ENCODE results near the gene FAM162B.
A peak's percentile ranks its signal among the peaks of the same experiment; 100 is the strongest.
"Not testable (repeated sequence)": the region's sequence is repeated elsewhere in the genome, so short reads cannot be mapped to it uniquely, and the experiment has no call there.

FAM162B gene

DNA sequence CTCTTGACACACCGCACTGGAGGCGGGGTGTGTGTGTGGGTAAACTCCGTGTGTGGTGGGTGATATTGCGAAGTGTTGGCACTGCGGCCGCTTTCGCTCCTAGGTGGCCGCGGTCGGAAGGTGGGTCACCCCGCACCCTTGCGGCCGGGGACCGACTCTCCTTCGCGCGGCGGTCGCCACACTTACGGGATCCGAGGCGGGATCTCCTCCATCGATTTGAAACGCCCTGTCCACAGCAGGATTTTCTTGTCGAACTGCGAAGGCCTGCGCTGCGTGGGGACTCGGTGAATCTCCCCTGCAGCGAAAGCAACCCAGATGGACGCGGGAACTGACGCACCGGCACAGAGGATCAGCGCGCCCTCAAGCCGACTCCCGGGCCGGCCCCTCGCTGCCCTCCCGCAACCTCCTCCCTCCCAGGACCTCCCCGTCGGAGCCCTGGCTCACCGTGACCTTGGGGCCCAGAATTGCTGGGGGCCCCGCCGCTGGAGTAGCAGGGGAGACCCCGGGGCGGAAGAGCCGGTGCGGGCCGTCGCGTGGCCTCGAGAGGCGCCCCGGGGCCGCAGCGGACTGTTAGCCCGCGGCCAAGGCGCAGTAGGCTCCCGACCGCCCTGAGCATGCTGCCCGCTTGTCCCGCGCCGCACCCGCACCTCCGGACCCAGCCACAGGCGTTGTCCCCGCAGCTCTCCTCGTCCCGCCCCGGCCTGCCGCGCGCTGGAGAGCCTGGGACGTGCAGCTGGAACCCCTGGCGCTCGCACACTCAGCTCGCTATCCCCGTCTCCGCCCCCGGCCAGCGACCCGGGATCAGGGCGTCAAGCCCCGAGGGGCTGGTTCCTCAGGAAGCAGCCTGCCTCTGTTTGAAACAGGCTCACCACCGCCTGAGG, at the start of gene FAM162B:
TSS of gene FAM162B (minus strand) at position 759 of the 881 bp plus-strand sequence. CDS start at position 616, 143 bp downstream.
- DNase-seq, result peak in 1 of 2 experiments; percentile 31

DNA sequence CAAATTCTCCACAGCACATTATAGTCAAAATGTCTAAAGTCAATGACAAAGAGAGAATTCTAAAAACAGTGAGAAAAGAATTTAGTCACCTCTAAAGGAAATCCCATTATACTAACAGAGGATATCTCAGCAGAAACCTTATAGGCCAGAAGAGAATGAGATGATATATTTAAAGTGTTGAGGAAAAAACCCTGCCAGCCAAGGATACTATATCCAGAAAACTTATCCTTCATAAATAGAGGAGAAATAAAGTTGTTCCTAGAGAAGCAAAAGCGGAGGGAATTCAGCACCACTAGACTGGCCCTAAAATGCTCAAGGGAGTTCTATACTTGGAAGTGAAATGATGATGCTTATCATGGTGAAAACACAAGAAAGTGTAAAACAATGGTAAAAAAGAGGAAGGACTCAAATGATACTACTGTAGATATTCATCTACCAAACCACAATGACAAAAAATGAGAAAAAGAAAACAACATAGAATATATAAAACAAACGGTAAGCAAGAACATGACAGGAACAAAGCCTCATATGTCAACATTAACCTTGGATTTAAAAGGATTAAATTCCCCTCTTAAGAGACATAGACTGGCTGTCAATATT, 46.6 kb upstream of the FAM162B start:
- no peak for DNase-seq

DNA sequence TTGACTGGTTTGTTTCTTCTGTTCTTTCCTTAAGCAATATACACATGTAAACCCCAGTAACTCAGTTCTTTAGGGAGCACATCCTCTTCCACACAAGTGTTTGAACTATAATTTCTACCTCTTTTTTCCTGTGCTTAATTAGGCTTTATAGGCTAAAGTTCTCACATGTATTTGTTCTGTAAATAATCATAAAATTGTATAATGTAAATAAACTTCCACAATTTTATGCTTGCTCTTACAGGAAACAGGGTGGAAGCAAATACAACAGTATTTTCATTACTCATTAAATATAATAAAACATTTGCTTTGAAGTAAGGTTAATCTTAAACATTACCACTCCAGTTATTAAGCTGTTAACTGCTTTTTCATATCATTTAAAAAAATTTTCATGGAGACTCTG, 36.5 kb upstream of the FAM162B start:
- no peak for DNase-seq

DNA sequence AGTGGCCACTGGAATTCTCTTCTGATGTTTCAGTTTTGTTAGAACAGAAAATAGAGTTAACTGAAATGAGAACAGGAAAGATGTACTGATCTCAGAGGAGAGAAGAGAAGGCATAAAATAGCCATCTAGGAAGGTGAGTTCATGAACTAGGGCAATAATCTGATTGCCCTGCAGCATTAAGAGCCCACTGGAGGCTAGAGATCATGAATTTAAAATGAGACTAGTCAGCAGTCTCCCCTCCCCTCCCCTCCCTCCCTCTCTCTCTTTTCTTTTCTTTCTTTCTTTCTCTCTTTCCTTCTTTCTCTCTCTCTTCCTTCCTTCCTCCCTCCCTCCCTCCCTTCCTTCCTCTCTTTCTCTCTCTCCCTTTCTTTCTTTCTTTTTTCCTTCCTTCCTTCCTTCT, 34.4 kb upstream of the FAM162B start:
- no peak for DNase-seq

- DNase-seq, result no peak
These were observed 32.1 kb upstream of the FAM162B start for GRCh38 chr6:116797585-116797984.

DNA sequence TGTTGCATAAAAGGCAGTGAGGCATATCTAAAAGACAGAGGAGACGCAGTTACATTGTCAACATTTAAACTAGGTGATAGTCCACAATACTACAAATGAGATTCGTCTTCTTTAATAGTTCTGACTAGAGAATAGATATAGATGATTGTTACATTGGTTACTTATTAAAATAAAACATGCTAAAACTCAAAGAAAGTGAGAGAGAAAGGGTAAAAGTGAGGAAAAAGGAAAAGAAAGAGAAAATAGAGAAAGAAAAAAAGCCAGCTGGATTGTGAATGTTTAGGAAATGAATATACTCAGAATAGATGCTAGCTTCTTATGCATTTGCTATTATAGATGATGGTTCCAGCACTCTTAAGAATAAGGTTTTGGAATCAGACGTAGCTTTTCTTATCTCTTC, 27.7 kb upstream of the FAM162B start:
- no peak for DNase-seq

GRCh38 chr6:116783852-116784251, 18.3 kb upstream of the FAM162B start:
- DNase-seq, result no peak

DNA sequence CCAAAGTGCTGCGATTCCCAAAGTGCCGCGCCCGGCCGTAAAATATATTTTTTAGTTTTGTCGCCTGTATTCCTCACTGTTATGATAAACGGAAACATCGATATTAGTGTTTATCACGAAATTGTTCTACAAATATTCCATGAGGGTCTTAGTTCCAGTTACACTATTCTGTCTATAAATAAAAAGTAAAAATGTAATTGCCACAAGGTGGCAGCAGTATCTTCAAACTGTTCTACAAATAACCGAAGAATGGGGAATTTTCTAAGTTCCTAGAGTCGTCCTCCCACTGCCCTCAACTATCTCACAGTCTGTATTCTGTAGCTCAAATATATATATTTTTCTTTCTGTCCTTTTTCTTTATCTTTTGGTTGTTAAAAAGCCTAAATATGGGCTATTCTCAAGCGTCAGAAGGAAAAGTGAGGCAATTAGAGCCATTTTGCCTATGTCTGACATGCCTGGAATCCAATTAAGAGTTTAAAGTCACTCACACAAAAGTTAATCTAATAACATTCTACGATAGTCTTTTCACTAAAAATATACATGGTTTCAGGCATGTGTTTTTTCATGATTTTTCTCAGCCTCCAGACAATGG, 14.2 kb upstream of the FAM162B start:
- peak in 1 of 2 experiments; percentile 47 for DNase-seq

DNA sequence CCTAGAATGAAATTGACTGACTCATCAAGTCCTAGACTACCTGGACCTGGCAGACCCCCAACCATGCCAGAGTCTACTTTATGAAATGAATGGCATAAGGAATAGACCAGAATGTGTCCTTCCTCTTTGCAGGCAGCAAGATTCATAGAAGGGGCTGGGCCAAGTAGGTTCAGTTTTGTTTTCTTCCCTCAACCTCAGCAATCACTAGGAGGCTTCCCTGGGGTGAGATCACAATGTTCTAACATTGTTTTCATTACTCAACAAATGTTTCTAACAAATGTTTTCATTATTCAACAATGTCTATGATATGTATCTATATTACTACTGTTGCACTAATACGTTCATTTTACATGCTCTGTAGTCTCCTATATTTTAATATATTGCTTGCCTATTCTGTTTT, 8.4 kb upstream of the FAM162B start:
- no peak for DNase-seq

- no peak for DNase-seq
These were observed 6.9 kb upstream of the FAM162B start for GRCh38 chr6:116772450-116772849.

GRCh38 chr6:116767715-116768114, 2.2 kb upstream of the FAM162B start:
- DNase-seq, result no peak

- no peak for DNase-seq
These were observed 1.1 kb upstream of the FAM162B start for GRCh38 chr6:116766506-116767176.

DNA sequence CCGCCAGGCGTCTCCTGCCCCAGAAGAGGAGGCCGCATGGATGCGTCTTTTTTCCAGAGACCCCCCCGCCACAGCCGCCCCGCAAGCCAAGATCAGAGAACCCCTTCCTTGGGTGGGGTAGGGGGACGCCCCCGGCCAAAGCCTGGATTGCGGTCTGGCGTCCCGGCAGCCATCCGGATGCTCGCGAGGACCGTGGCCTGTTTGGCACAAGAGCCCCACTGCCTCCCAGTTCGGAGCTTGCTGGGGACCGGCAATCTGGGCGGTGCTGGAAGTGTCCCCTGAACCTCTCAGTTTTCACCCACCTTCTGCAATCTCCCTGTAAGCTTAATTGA, 924 bp downstream of the FAM162B start:
- DNase-seq, result no peak

DNA sequence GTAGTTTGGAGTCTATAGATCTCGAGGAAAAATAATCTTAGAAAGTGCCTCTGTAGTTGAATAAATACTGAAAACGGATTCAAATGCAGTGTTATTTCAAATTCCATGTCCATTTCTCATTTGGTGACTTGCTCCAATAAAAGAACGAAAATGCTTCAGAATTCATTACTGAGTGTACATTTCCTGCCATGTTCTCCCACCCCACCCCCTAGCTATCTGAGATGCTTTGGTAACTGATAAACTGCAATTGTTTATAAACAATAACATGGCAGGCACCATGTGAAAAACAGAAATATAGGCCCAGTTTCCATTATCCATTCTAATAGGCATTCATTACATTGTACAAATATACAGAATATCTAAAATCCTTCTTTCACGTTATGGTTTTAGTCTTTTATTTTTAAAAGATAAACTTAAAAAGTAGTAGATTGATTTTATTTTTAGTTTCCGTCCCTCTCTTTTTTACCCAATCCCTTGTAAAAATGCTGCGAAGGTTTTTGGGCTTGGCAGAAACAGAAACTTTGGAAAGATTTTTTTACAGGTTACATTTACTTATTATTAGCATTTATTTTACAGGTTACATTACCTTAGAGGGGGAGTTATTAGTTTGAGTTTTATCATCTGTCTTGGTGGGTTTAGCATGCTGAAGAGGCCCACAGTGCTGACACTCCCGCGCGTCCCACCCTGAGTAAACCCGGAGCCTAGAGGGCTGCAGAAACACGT, 1.5 kb downstream of the FAM162B start:
- DNase-seq, result no peak

DNA sequence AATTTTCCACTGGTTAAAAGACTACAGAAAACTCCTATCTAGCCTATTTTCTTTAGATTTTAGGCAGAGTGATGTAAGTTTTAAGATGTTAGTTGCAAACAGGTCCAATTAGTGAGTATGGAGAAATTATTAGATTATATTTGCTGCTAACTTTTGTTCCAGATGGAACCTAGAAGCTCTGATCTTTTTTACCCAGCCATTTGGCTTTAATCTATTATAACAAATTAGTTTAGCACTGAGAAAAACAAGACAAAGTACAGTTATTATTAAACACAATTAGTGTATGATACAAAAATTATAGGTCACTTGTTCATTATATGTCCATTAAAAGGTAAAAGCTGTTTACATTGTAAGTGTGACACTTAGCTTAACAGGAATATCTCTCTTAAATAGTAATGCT, 2.5 kb downstream of the FAM162B start:
- no peak for DNase-seq

DNA sequence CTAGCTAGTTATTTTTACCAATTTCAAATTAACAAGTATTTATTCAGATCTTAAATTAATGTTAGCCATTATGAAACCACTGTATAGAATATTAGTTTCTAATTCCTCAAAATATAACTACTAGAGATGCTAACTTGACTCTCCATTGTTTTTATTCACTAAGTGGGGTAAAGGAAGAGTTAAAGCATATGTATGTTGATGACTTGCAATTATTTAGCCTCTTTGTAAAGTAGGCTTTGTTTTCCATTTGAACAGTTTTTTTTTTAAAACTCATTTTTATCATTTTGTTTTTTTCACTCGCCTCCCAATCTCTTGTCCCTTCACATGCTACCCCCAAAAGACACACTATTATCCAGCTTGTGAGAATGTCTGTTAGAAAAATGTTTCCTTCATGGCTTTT, 3.3 kb downstream of the FAM162B start:
- DNase-seq, result no peak

DNA sequence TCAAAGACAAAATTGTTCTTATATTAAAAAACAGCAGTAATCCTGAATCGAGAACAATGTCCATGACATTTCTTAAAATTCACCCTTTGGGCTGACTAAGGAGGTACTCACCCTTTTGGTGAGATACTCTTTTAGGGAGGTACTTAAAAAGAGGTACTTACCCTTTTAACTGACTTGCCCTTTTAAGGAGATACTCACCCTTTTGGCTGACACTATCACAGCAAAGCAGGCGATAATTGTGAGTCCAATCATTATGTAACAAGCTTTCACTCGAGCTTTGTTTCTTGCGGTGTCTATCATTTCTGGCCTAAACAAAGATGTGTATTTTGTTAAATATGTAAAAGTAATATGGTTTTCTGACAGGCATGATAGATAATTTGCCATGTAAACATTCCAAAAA, 3.7 kb downstream of the FAM162B start:
- DNase-seq, result no peak

- DNase-seq, result no peak
These were observed 20.3 kb downstream of the FAM162B start for GRCh38 chr6:116745176-116745575.

DNA sequence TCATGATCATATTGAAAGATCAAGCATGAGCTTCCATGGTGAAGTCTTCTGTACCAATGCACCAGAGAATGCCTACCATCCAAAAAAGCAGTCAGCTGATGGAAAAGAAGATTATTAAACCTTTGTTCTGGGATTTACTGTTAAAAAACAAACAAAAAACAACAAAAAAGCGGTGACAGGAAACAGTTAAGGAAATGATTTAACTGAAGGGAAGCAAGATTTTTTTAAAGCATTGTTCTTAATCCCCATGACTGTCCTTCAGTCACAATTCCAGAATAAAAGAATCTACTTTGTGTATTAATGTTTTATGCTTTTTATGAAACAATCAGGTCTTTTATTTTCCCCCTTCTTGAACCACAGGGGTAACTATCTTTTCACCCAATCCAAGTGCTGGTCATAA, 23.9 kb downstream of the FAM162B start:
- no peak for DNase-seq

- DNase-seq, result not testable (repeated sequence)
These were observed 25.0 kb downstream of the FAM162B start for GRCh38 chr6:116740486-116740885.

DNA sequence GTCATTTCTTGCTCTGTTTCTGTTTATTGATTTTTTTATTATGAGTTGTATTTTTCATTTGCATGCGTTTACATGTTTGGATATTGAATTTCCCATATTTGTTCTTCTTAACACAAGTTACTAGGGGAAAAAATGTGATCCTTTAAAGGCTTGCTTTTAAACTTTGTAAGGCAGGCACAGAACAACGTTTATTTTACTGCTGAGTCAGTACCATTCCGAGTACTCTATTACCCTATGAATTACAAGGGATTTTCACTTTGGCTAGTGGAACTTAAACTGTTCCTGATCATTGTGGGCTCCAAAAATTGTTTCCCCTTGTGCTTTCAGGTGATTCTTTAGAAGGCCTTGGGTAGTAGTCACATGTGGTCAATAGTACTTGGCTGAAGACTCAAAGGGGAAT, 28.5 kb downstream of the FAM162B start:
- no peak for DNase-seq

- no peak for DNase-seq
These were observed 35.0 kb downstream of the FAM162B start for GRCh38 chr6:116730513-116730912.

GRCh38 chr6:116726947-116727346, 38.6 kb downstream of the FAM162B start:
- no peak for DNase-seq
